Measurements from ENCODE around the gene KRT79.

KRT79 gene

GRCh38 chr12:52818388-52818787, 15.7 kb downstream of the KRT79 start:
- no peak for DNase-seq

- no peak for DNase-seq
These were observed 16.3 kb downstream of the KRT79 start for GRCh38 chr12:52817699-52818238.

DNA sequence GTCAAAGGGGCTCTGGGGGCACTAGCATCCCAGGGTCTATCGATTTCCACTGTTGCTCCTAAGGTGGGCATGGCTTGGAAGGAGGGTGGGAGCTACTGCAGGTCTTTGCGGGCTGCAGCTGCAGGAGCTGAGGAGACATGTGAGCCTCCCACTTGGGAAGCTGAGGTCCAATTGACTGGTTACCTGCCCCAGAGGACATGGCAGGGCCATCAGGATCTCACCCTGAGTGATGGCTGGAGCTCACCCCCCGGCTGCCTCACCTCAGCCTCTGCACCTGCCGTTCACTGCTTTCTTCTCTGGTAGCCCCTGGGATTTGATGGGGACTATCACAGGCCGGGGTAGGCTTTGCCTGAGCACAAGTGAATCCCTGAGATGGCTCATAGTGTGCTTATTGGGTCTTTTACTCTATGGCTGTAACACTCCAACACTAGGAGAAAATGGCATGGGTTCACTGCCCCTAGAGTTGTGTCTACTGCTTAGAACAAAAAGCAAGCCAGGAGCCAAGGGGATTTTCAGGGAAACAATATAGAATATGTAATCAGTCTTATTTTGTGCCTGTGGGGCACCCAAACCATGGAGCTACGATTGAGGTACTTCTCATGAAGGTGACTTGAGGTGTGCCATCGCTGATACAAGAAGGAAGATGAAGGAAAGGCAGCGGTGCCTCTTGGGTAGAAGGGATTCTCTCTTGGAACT, 17.0 kb downstream of the KRT79 start:
- no peak for DNase-seq

DNA sequence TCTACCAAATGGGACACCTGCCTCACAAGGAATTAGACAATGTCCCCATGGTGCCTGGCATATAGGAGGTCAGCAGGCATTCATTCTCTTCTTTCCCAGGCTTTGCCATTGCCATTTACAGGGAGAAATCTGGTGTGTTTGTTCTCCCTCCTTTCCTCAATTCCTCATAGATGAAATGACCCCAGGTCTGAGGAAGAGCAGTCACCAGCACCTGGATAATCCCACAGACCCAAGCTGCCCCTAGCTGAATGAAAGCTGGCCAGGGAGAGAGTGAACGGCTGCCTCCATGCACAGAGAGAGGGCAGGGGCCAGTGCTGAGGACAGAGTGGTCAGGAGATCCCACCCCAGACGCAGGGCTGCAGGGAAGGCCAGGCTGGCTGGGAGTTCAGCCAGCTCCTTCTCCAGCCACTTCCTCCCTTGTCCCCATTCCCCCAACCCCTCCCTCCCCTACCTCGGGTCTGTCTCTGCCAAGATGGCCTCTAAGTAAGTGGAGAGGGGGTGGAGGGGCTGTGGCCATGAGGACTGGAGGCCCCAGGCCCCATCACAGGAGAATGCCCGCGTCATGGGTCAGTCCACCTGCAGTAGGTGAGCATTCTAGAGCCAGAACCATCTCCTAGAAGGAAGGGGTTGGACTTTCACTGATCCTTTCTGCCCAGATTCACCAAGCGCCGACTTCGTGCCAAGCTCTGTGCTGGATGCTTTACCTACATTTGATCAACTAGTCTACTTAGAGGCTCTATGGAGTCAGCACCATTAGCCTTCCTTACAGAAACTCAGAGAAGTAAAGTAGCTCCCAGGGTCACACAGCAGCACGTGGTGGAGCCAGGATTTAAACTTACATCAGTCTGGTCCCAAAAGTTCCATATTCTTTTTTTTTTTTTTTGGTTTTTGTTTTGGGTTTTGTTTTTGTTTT, 18.2 kb downstream of the KRT79 start:
- DNase-seq, result no peak

DNA sequence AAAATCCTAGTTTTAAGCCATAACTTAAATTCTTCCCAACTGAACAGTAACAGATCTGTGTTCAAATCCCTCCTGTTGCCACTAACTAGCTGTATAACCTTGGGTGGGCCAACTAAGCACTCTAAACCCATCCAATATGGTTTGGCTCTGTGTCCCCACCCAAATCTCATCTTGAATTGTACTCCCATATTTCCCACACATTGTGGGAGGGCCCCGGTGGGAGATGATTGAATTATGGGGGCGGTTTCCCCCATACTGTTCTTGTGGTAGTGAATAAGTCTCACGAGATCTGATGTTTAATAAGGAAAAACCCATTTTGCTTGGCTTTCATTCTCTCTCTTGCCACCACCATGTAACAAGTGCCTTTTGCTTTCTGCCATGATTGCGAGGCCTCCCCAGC, 18.9 kb downstream of the KRT79 start:
- DNase-seq, result no peak

DNA sequence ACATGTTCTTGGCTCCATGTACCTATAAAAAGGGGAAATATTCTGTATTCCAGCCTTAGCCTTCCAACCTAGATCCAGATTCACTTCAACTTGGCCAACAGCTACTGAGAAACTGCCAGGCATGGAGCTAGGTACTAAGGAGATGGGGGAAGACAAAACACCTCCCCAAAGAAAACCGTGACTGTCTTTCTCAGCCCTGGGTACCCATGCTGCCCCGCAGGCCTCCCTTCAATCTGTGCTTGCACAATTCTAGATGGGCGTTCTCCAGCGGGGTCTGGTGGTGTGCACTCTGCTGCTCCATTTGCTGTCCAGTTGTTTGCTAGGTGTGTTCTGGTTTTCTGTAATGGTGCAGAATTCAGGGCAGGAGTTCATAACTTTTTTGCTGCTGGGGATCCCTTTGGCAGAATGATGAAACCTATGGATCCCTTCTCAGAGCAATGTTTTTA, 19.4 kb downstream of the KRT79 start:
- no peak for DNase-seq

DNA sequence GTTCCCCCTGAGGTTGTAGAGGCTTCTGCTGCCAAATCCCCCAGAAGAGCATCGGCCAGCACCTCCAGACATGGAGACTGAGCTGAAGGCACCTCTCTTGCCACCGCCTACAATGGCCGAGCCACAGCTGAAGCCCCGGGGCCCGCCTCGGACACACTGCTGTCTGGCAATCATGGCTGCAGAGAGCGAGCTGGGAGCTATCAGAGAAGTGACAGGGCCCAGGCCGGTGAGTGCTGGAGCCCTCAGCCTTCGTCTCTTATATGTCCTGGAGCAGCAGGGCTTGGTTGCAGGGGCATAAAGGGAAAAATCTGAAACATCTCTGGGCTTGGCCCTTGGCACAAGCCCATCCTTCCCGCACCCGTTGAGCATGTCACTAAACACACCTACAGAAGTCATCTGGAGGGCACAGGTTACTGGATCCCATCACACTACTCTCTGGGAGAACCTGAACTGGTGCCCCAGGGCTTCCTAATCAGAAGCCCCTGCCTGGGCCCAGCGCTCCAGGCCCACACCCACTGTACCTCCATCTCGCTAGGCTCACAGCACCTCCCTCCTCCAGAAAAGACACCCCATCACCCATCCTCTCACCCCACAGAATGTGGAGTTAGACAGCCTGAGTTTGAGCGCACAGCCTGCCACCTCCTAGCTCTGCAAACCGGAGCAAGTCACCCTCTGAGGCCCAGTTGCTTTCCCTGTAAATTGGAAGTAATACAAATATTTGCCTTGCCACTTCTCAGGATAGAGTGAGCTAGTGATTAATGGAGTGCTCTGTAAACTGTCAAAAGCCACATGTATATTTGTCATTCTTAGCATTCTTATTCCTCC, 20.0 kb downstream of the KRT79 start, which contains the start of gene KRT4:
TSS of gene KRT4 (minus strand) at position 232 of the 825 bp plus-strand sequence. CDS start at position 174, 58 bp downstream.
- DNase-seq, result no peak

GRCh38 chr12:52813203-52813819, 20.8 kb downstream of the KRT79 start:
- DNase-seq, result no peak

DNA sequence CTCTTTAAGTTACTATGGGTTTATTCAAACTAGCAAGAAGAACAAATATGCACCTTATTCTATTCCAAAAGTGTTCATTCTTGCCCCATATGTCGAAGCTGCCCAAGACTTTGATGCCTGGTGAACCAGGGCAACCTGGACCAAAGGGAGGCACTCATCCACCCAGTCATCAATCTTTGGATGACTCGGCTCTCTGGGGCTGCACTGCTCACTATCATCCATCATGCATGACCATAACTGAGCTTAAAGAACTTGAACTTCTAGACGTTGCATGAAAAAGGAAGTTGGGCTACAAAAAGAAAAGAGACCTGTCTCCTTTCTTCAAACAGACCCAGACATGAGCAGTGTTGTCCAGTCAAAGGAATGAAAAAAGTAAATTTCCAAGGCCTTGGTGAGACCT, 21.4 kb downstream of the KRT79 start:
- DNase-seq, result no peak

DNA sequence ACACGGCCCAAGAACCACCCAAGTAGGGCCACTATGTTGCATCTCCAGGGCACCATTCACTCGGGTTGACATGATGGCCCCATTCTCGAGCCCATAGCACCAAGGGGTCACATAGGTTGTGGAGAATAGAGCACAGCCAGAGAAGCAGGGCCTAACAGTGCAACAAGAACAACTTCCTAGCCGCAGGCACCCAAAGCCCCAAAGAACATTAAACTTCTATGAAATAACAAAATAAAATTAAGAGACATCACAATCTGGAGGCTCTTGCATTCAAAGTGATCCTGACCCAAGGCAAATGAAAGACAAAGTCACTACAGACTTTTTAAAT, 22.1 kb downstream of the KRT79 start:
- no peak for DNase-seq

GRCh38 chr12:52811191-52812072, 22.7 kb downstream of the KRT79 start:
- DNase-seq, result no peak

GRCh38 chr12:52810554-52810953, 23.6 kb downstream of the KRT79 start:
- DNase-seq, result no peak

DNA sequence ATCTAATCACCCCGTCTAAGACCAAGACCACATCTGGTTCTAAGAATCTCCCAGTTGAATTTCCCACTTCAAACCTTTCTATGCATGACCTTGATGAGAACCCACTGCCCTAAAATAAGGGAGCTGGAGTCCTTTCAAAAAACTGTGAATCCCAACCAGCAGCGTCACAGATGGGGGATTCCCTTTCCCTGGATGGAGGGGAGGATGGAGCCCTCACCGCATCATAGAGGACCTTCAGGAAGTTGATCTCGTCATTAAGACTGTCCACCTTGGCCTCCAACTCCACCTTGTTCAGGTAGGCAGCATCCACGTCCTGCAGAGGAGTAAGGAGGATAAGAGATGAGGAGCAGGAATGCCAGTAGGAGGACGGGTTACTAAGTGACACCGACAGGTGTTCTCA, 24.9 kb downstream of the KRT79 start:
- no peak for DNase-seq

DNA sequence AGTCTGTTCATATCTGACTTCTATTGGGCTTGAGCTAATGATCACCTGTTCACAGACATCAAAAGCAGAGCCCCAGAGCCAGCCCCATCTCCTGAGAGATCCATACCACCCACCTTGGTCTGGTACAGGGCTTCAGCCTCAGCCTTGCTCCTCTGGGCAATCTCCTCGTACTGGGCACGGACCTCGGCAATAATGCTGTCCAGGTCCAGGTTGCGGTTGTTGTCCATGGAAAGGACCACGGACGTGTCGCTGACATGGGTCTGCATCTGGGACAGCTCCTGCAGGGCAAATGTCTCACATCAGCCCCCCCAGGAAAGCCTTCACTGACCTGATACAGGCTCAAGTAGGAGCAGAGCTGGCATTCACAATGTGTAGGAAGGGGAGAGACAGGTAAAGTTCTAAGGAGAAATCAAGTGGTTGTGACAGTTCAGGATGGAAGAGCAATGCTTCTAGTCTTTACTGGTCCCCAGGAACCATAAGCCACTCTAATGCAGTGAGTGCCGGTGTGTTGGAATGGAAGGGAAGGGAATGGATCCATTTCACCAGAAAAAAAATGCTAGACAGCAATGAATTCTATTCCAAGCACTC, 25.4 kb downstream of the KRT79 start:
- no peak for DNase-seq

- no peak for DNase-seq
These were observed 26.3 kb downstream of the KRT79 start for GRCh38 chr12:52807544-52808470.

- DNase-seq, result no peak
These were observed 27.1 kb downstream of the KRT79 start for GRCh38 chr12:52806821-52807543.

DNA sequence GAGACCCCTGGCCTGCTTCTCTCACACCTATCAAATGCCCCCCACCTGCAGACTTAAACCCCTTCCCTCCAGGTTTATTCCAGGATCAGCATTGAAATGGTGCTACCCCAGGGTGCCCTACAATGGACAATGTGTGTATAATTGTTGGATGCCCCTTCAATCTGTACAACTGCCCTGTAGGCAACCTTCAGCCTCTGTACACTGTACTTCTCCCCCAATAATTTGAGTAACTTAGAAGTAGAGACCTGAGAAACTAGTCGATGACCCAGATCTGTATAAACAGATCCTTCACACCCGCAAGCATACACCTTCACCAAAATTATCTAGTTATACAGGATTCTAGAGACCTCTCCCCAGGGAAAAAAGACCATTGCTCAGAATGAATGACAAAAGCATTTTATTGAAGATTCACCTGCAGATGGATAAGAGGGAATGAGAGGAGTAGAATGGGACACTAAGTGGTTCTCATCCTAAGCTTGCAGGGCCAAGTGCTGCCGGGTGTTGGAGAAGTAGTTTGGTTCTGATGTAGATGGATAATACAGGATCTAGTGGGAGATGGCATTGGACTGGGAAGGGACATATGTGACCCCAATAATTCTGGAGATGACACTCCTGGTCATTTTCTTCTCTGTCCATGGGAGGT, 27.8 kb downstream of the KRT79 start:
- DNase-seq, result no peak

DNA sequence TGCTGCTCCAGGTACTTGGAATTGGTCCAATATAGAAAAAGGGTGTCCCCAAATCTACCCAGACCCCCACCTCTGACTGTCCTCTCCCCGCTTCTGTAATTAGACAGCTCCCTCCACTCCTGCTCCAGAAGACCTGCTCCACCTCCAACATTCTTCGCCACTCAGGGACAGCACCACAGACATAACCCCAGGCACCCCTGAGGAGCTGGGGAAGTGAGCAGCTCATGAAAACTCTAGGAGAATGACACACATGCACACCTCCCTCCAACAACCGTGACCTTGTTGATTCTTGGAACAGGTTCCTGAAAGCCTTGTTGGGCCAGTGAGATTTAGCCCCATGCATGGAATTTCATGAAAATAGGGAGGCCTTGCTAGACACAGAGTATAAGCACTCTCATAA, 28.4 kb downstream of the KRT79 start:
- DNase-seq, result no peak

DNA sequence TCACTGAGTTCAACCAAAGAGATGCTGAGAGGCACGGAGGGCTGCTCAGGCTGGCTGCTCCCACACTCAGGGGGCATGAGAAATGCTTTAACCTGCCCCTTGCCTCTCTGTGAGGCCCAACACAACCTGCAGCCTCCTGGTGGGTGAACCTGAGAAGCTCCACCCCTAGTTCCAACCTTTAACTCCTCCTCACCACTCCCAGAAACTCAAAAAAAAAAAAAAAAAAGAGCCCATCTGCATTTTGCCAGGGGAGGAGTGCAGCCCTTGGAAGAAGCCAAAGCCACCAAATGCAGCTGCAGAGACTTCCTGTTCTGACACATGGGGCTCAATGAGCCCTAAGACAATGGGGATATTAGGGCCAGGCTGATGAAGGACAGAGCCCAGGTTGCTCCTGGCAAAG, 29.1 kb downstream of the KRT79 start:
- no peak for DNase-seq

All from central memory CD4-positive, alpha-beta T cell (primary cell).